ENCODE results near the gene SH3RF1. TPM values are rescaled to one million over a fixed set of nuclear protein-coding genes. Genes with fewer than 3 reads are reported as not detected.

Gene SH3RF1
- total RNA-seq, 1 experiment from 2014 or later = 11.5 TPM

DNA sequence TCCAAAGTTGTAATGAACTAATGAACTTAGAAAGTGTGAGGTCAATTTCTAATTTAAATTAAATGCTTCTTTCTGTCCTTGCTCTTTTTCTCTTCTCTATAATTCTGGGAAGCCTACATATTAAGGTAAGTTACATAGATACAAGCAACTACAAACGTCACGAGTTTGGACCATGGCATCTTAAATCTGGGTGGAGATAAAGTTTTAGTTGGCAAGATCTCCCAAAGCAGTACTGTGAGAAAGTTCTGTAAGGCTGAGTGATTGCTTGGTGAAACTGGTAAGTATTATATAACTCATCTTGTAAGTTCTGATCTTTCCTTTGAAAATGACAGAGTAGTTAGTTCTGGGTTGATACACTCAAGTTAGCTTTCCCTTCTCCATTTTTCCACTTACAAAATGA, 135.0 kb downstream of the SH3RF1 start:
- no TSS peak for BruUV-seq (replicated peaks)
- no peak overlapping the region for H3K4me3 ChIP-seq (ENCODE audit: low read depth in 2 of 2, low read length in 2 of 2)
- TF ChIP-seq TCF7L2 (IDR thresholded peaks at IDR 0.05; ENCODE audit: low read depth, low read length) = no peak
- TF ChIP-seq, protein P1, sequence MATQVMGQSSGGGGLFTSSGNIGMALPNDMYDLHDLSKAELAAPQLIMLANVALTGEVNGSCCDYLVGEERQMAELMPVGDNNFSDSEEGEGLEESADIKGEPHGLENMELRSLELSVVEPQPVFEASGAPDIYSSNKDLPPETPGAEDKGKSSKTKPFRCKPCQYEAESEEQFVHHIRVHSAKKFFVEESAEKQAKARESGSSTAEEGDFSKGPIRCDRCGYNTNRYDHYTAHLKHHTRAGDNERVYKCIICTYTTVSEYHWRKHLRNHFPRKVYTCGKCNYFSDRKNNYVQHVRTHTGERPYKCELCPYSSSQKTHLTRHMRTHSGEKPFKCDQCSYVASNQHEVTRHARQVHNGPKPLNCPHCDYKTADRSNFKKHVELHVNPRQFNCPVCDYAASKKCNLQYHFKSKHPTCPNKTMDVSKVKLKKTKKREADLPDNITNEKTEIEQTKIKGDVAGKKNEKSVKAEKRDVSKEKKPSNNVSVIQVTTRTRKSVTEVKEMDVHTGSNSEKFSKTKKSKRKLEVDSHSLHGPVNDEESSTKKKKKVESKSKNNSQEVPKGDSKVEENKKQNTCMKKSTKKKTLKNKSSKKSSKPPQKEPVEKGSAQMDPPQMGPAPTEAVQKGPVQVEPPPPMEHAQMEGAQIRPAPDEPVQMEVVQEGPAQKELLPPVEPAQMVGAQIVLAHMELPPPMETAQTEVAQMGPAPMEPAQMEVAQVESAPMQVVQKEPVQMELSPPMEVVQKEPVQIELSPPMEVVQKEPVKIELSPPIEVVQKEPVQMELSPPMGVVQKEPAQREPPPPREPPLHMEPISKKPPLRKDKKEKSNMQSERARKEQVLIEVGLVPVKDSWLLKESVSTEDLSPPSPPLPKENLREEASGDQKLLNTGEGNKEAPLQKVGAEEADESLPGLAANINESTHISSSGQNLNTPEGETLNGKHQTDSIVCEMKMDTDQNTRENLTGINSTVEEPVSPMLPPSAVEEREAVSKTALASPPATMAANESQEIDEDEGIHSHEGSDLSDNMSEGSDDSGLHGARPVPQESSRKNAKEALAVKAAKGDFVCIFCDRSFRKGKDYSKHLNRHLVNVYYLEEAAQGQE (IDR thresholded peaks at IDR 0.05; ENCODE audit: insufficient read depth in 1 of 2, low read depth in 2 of 2, low read length in 1 of 2) = no peak
- TF ChIP-seq, protein P2, sequence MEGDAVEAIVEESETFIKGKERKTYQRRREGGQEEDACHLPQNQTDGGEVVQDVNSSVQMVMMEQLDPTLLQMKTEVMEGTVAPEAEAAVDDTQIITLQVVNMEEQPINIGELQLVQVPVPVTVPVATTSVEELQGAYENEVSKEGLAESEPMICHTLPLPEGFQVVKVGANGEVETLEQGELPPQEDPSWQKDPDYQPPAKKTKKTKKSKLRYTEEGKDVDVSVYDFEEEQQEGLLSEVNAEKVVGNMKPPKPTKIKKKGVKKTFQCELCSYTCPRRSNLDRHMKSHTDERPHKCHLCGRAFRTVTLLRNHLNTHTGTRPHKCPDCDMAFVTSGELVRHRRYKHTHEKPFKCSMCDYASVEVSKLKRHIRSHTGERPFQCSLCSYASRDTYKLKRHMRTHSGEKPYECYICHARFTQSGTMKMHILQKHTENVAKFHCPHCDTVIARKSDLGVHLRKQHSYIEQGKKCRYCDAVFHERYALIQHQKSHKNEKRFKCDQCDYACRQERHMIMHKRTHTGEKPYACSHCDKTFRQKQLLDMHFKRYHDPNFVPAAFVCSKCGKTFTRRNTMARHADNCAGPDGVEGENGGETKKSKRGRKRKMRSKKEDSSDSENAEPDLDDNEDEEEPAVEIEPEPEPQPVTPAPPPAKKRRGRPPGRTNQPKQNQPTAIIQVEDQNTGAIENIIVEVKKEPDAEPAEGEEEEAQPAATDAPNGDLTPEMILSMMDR (IDR thresholded peaks at IDR 0.05) = no peak
- no peak for TF ChIP-seq POLR2AphosphoS5 (IDR thresholded peaks at IDR 0.05; ENCODE audit: low read depth, low read length)
- no peak for TF ChIP-seq SIN3A (IDR thresholded peaks at IDR 0.05; ENCODE audit: borderline replicate concordance, insufficient read depth, low read depth, low read length)
- H3K27ac ChIP-seq (ENCODE audit: low read length) = no peak overlapping the region
- H3K9me3 ChIP-seq (ENCODE audit: control insufficient read depth, insufficient read depth, low read depth, low read length) = no peaks in the 10 kb centered on the region
- H3K36me3 ChIP-seq (ENCODE audit: control insufficient read depth, insufficient read depth, low read length) = no peaks in the 10 kb centered on the region; the same call in 1 of the 2 replicates
- ChIA-PET POLR2A (no interaction called here), CTCF (no interaction called here)
- in situ Hi-C loops (cut with HindIII; ENCODE audit: low pct_unique_long_range_greater_than_20kb, low sequenced_read_pairs) (no loop called here), intact Hi-C loops (cut with micrococcal nuclease; ENCODE audit: unreplicated experiment) (no loop called here)
- H3K27me3 ChIP-seq (ENCODE audit: control insufficient read depth, insufficient read depth, low read length) = no peaks in the 10 kb centered on the region
- no peak for ATAC-seq
- DNase-seq (ENCODE audit: low read depth, low spot score) = no peak
- no peaks in the 10 kb centered on the region for H3K4me1 ChIP-seq (ENCODE audit: control insufficient read depth, insufficient read depth, low read length)

DNA sequence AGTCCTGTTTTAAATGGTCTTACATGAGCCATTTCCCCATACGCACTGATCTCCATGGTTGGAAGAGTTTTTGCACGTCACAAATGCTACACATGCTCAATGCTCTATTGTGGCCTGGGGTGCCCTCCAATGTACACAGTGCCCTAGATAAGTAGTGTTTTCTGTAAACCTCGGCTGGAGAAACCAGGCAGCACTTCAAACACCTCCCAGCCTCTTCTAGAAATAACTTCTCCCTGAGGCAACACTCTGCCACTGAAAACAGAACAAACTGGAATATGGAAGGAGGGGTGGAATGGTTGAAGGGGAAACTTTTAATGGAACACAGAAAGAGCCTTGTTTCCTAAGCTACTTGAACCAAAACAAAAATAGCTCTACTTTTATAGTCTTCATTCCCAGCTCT, 136.8 kb downstream of the SH3RF1 start:
- H3K4me3 ChIP-seq (ENCODE audit: low read depth in 2 of 2, low read length in 2 of 2) = no peak overlapping the region
- ATAC-seq (no peak), DNase-seq (ENCODE audit: low read depth, low spot score) (no peak)
- in situ Hi-C loops (cut with HindIII; ENCODE audit: low pct_unique_long_range_greater_than_20kb, low sequenced_read_pairs) (no loop called here), intact Hi-C loops (cut with micrococcal nuclease; ENCODE audit: unreplicated experiment) (no loop called here)
- no TSS peak for BruUV-seq (replicated peaks)
- H3K27ac ChIP-seq (ENCODE audit: low read length) = no peak overlapping the region
- no peaks in the 10 kb centered on the region; the same call in 1 of the 2 replicates for H3K36me3 ChIP-seq (ENCODE audit: control insufficient read depth, insufficient read depth, low read length)
- CTCF ChIA-PET = no interaction called here
- POLR2A ChIA-PET = no interaction called here
- TF ChIP-seq TCF7L2 (IDR thresholded peaks at IDR 0.05; ENCODE audit: low read depth, low read length) (0 out of 2 replicates have a peak, but pooled peaks have one; percentile 22), POLR2AphosphoS5 (IDR thresholded peaks at IDR 0.05; ENCODE audit: low read depth, low read length) (no peak)
- no peaks in the 10 kb centered on the region for H3K27me3 ChIP-seq (ENCODE audit: control insufficient read depth, insufficient read depth, low read length)
- no peaks in the 10 kb centered on the region for H3K9me3 ChIP-seq (ENCODE audit: control insufficient read depth, insufficient read depth, low read depth, low read length)
- 0 out of 2 replicates have a peak, but pooled peaks cover under 1% of the 10 kb centered on the region for H3K4me1 ChIP-seq (ENCODE audit: control insufficient read depth, insufficient read depth, low read length)

DNA sequence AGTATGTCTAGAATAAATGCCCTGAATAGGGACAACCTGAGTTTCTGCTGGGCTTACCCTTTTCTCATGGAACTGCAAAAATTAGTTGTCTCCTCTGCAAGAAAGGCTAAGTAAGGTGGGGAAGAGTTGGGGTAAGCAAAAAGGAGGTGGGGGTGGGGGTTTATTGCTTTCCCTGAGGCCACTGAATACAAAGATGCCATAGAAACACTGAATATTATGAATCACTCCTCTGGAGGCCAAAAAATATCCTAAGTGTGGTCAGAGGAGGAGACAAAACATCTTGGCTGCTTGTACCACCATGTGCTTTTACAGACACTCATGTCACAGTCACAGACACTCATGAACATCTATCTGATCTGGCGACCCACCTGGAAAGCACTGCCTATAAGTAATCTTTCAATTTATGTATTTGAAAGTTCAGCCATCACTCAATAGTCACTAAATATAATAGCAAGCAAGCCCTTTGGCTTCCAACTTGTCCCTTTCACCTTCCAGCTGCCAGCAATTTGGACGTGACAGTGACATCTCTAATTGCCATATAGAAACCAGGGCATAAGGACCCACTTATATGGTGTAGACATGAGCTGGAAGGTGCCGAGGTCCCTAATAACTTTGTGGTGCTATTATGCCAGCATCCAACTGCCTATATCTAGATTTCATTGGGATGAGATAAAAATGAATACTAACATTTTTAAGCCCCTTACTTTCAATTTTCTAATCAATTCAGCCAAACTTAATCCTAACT, 138.0 kb downstream of the SH3RF1 start:
- H3K27ac ChIP-seq (ENCODE audit: low read length) = no peak overlapping the region
- BruUV-seq (replicated peaks) = no TSS peak
- H3K4me3 ChIP-seq (ENCODE audit: low read depth in 2 of 2, low read length in 2 of 2) = no peak overlapping the region
- ATAC-seq = no peak
- ChIA-PET POLR2A (no interaction called here), CTCF (no interaction called here)
- in situ Hi-C loops (cut with HindIII; ENCODE audit: low pct_unique_long_range_greater_than_20kb, low sequenced_read_pairs) (no loop called here), intact Hi-C loops (cut with micrococcal nuclease; ENCODE audit: unreplicated experiment) (no loop called here)
- H3K4me1 ChIP-seq (ENCODE audit: control insufficient read depth, insufficient read depth, low read length) = peaks cover 2% of the 10 kb centered on the region; the same call in 1 of the 2 replicates
- no peaks in the 10 kb centered on the region for H3K27me3 ChIP-seq (ENCODE audit: control insufficient read depth, insufficient read depth, low read length)
- no peaks in the 10 kb centered on the region for H3K9me3 ChIP-seq (ENCODE audit: control insufficient read depth, insufficient read depth, low read depth, low read length)
- H3K36me3 ChIP-seq (ENCODE audit: control insufficient read depth, insufficient read depth, low read length) = no peaks in the 10 kb centered on the region; the same call in 1 of the 2 replicates
- TF ChIP-seq POLR2AphosphoS5 (IDR thresholded peaks at IDR 0.05; ENCODE audit: low read depth, low read length) = no peak
- no peak for DNase-seq (ENCODE audit: low read depth, low spot score)
